ENCODE results near the gene CCNG2.

CCNG2 gene

GRCh38 chr4:77194366-77194765 lies 37.4 kb downstream of the CCNG2 start:
- Histone ChIP-seq H3K4me3 (ENCODE audit: low read depth in 1 of 2, low read length in 2 of 2) (no peak overlapping the region), H3K9me3 (ENCODE audit: control insufficient read depth in 1 of 2, low read length in 2 of 2) (no peaks in the 10 kb centered on the region), H3K27ac (ENCODE audit: low read length) (no peak overlapping the region), H3K4me1 (ENCODE audit: control insufficient read depth in 1 of 2, insufficient read depth in 2 of 2, low read length in 2 of 2) (no peaks in the 10 kb centered on the region), H3K27me3 (ENCODE audit: low read depth, low read length) (no peaks in the 10 kb centered on the region), H3K36me3 (ENCODE audit: control insufficient read depth in 1 of 2, insufficient read depth in 2 of 2, low read length in 2 of 2) (no peaks in the 10 kb centered on the region)

- Histone ChIP-seq H3K27me3 (ENCODE audit: low read depth, low read length) (no peaks in the 10 kb centered on the region), H3K9me3 (ENCODE audit: control insufficient read depth in 1 of 2, low read length in 2 of 2) (no peaks in the 10 kb centered on the region), H3K27ac (ENCODE audit: low read length) (no peak overlapping the region), H3K4me3 (ENCODE audit: low read depth in 1 of 2, low read length in 2 of 2) (no peak overlapping the region), H3K4me1 (ENCODE audit: control insufficient read depth in 1 of 2, insufficient read depth in 2 of 2, low read length in 2 of 2) (no peaks in the 10 kb centered on the region), H3K36me3 (ENCODE audit: control insufficient read depth in 1 of 2, insufficient read depth in 2 of 2, low read length in 2 of 2) (no peaks in the 10 kb centered on the region)
These were observed 38.0 kb downstream of the CCNG2 start for GRCh38 chr4:77194989-77195388.

DNA sequence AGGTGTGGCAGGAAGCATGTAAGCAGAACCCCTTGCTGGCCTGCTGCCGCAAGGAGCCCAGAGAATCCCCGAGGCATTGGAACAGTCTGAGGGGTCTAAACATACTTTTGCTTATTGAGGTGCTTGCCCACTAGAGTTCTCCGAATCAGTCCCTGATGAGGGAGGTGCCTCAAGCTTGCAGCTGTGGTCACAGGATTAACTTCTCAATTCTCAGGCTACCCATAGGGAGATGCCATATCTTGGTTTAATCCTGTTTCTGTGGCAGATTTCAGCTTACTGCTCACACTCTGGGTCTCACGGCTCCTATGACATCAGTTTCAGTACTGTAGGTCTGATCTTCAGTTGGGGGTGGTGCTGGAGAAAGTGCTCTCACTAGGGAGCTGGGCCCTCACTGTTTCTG lies 39.9 kb downstream of the CCNG2 start:
- H3K36me3 ChIP-seq (ENCODE audit: control insufficient read depth in 1 of 2, insufficient read depth in 2 of 2, low read length in 2 of 2): no peaks in the 10 kb centered on the region
- no peak overlapping the region for H3K27ac ChIP-seq (ENCODE audit: low read length)
- no peaks in the 10 kb centered on the region for H3K4me1 ChIP-seq (ENCODE audit: control insufficient read depth in 1 of 2, insufficient read depth in 2 of 2, low read length in 2 of 2)
- no peak overlapping the region for H3K4me3 ChIP-seq (ENCODE audit: low read depth in 1 of 2, low read length in 2 of 2)
- no peaks in the 10 kb centered on the region for H3K9me3 ChIP-seq (ENCODE audit: control insufficient read depth in 1 of 2, low read length in 2 of 2)
- no peaks in the 10 kb centered on the region for H3K27me3 ChIP-seq (ENCODE audit: low read depth, low read length)

DNA sequence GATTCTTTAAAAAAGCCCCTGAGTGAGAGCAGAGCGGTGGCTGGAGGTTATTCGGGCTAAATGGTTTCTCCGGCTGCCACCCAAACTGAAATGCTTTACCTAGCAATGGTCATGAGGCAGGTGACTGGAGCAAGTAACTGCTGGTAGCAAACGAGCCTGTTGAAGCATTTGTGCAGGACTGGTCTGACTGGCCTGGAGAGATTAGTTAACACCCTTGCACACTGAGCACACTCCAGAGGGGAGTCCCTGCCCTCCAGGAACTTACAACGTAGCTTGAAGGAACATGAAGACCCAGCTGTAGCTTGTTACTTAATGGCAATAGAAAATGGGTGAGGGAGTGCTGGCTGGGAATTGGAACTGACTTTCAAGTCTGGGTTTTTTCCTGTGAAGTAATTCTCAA lies 40.4 kb downstream of the CCNG2 start:
- Histone ChIP-seq H3K27me3 (ENCODE audit: low read depth, low read length) (no peaks in the 10 kb centered on the region), H3K4me3 (ENCODE audit: low read depth in 1 of 2, low read length in 2 of 2) (no peak overlapping the region), H3K27ac (ENCODE audit: low read length) (no peak overlapping the region), H3K9me3 (ENCODE audit: control insufficient read depth in 1 of 2, low read length in 2 of 2) (no peaks in the 10 kb centered on the region), H3K36me3 (ENCODE audit: control insufficient read depth in 1 of 2, insufficient read depth in 2 of 2, low read length in 2 of 2) (no peaks in the 10 kb centered on the region), H3K4me1 (ENCODE audit: control insufficient read depth in 1 of 2, insufficient read depth in 2 of 2, low read length in 2 of 2) (no peaks in the 10 kb centered on the region)

DNA sequence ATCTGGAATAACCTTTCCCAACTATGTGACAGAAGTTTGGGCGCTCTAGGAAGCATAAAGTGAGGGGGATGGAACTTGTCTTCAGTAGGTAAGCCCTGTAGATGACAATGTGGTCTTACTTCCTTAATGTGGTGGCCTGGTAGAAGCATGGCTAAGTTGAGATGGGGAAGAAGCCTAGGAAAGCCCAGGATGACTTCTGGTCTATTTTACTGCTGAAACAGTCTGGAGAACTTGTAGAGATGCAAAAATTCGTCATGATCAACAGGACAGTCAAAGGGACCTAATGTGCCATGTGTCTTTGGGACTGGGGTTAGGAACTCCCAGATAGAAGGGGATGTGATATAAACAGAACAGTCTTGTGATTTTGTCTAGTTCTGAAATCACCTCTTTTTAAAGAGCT lies 40.8 kb downstream of the CCNG2 start:
- no peaks in the 10 kb centered on the region for H3K9me3 ChIP-seq (ENCODE audit: control insufficient read depth in 1 of 2, low read length in 2 of 2)
- no peaks in the 10 kb centered on the region for H3K4me1 ChIP-seq (ENCODE audit: control insufficient read depth in 1 of 2, insufficient read depth in 2 of 2, low read length in 2 of 2)
- no peak overlapping the region for H3K27ac ChIP-seq (ENCODE audit: low read length)
- H3K36me3 ChIP-seq (ENCODE audit: control insufficient read depth in 1 of 2, insufficient read depth in 2 of 2, low read length in 2 of 2): no peaks in the 10 kb centered on the region
- H3K4me3 ChIP-seq (ENCODE audit: low read depth in 1 of 2, low read length in 2 of 2): no peak overlapping the region
- no peaks in the 10 kb centered on the region for H3K27me3 ChIP-seq (ENCODE audit: low read depth, low read length)

DNA sequence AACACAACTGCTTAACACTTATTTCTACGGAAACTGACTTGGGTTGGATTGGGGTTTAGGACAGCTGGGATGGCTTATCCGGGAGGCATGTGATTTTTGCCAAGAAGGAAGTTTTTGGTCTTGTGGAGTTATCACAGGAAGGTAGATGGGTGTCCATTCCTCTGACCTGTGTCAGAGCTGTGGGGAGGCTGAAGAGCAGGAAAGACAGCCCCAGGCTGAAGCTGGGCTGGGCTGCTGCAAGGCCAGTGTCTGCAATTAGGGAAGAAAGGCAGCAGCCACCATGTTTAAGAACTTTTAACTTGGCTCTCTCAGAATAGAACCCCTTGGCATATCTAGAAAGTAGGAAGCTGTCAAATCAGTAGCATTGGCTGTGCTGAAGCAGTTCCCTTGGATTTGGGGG lies 42.3 kb downstream of the CCNG2 start:
- H3K9me3 ChIP-seq (ENCODE audit: control insufficient read depth in 1 of 2, low read length in 2 of 2): no peaks in the 10 kb centered on the region
- no peak overlapping the region for H3K27ac ChIP-seq (ENCODE audit: low read length)
- no peaks in the 10 kb centered on the region for H3K36me3 ChIP-seq (ENCODE audit: control insufficient read depth in 1 of 2, insufficient read depth in 2 of 2, low read length in 2 of 2)
- H3K27me3 ChIP-seq (ENCODE audit: low read depth, low read length): no peaks in the 10 kb centered on the region
- no peaks in the 10 kb centered on the region for H3K4me1 ChIP-seq (ENCODE audit: control insufficient read depth in 1 of 2, insufficient read depth in 2 of 2, low read length in 2 of 2)
- no peak overlapping the region for H3K4me3 ChIP-seq (ENCODE audit: low read depth in 1 of 2, low read length in 2 of 2)

GRCh38 chr4:77199701-77200100 lies 42.7 kb downstream of the CCNG2 start:
- H3K9me3 ChIP-seq (ENCODE audit: control insufficient read depth in 1 of 2, low read length in 2 of 2): no peaks in the 10 kb centered on the region
- no peak overlapping the region for H3K27ac ChIP-seq (ENCODE audit: low read length)
- no peak overlapping the region for H3K4me3 ChIP-seq (ENCODE audit: low read depth in 1 of 2, low read length in 2 of 2)
- H3K36me3 ChIP-seq (ENCODE audit: control insufficient read depth in 1 of 2, insufficient read depth in 2 of 2, low read length in 2 of 2): no peaks in the 10 kb centered on the region
- H3K27me3 ChIP-seq (ENCODE audit: low read depth, low read length): no peaks in the 10 kb centered on the region
- H3K4me1 ChIP-seq (ENCODE audit: control insufficient read depth in 1 of 2, insufficient read depth in 2 of 2, low read length in 2 of 2): no peaks in the 10 kb centered on the region

DNA sequence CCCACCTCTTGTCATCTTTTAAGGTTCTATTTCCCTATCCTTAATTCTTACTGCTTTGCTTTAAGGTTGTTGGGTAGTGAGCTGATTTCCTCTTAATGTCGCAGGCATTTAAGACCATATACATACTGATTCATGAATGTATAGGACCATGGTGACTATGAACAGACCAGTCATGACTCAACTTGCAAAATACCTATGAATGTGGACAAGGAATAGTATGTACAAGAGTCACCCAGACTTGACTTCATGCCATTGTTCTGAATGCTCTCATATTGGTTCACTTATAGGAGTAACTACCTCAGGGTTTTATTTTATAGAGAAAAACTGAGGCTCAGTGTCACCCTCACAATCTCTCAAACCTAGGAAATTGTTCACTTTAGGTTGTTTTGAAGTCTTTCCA lies 44.3 kb downstream of the CCNG2 start:
- no peaks in the 10 kb centered on the region for H3K9me3 ChIP-seq (ENCODE audit: control insufficient read depth in 1 of 2, low read length in 2 of 2)

DNA sequence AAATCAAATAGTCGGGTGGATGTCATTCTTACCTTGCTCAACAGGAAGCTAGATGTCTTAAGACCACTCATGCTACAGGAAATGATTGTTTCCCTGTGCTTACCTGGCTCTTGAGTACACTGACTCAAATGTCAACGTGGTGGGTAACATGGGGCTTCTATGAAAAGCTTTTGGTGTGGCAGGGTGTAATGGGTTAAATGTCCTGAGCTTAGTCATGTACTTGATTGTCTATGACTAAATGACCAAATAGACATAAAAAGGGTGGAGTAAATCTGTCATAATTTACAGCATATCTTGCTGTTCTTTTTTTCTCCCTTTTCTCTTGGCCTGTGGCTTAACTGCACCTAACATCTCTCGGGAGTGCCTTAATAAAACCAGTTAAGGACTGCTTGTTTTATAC lies 44.9 kb downstream of the CCNG2 start:
- Histone ChIP-seq H3K36me3 (ENCODE audit: control insufficient read depth in 1 of 2, insufficient read depth in 2 of 2, low read length in 2 of 2) (no peaks in the 10 kb centered on the region), H3K4me3 (ENCODE audit: low read depth in 1 of 2, low read length in 2 of 2) (no peak overlapping the region), H3K4me1 (ENCODE audit: control insufficient read depth in 1 of 2, insufficient read depth in 2 of 2, low read length in 2 of 2) (no peaks in the 10 kb centered on the region), H3K27ac (ENCODE audit: low read length) (no peak overlapping the region), H3K9me3 (ENCODE audit: control insufficient read depth in 1 of 2, low read length in 2 of 2) (no peaks in the 10 kb centered on the region), H3K27me3 (ENCODE audit: low read depth, low read length) (no peaks in the 10 kb centered on the region)

More for the DNA sequence above, 44.3 kb downstream of the CCNG2 start:
- H3K27me3 ChIP-seq (ENCODE audit: low read depth, low read length): no peaks in the 10 kb centered on the region
- no peak overlapping the region for H3K27ac ChIP-seq (ENCODE audit: low read length)
- H3K36me3 ChIP-seq (ENCODE audit: control insufficient read depth in 1 of 2, insufficient read depth in 2 of 2, low read length in 2 of 2): no peaks in the 10 kb centered on the region
- no peaks in the 10 kb centered on the region for H3K4me1 ChIP-seq (ENCODE audit: control insufficient read depth in 1 of 2, insufficient read depth in 2 of 2, low read length in 2 of 2)
- no peak overlapping the region for H3K4me3 ChIP-seq (ENCODE audit: low read depth in 1 of 2, low read length in 2 of 2)

DNA sequence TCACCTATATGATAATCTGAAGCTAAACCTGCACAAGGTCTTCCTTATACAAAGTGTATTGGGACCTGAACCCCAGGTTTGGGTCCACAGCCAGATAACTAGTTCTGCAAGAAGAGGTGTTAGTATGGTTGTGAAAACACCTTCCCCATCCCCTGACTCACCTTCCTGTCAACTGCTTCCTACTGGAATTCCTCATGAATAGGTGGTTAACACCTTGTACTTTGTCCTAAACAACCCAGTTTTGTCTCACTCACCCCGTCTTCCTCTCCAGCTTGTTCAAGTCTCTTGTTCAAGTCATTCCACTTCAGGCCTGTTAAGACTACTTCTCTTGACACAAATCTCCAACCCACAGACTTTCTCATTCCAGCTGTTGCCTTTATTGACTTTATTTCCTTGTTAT lies 45.5 kb downstream of the CCNG2 start:
- no peaks in the 10 kb centered on the region for H3K27me3 ChIP-seq (ENCODE audit: low read depth, low read length)
- no peak overlapping the region for H3K4me3 ChIP-seq (ENCODE audit: low read depth in 1 of 2, low read length in 2 of 2)
- no peaks in the 10 kb centered on the region for H3K9me3 ChIP-seq (ENCODE audit: control insufficient read depth in 1 of 2, low read length in 2 of 2)
- H3K27ac ChIP-seq (ENCODE audit: low read length): no peak overlapping the region
- no peaks in the 10 kb centered on the region for H3K36me3 ChIP-seq (ENCODE audit: control insufficient read depth in 1 of 2, insufficient read depth in 2 of 2, low read length in 2 of 2)
- no peaks in the 10 kb centered on the region for H3K4me1 ChIP-seq (ENCODE audit: control insufficient read depth in 1 of 2, insufficient read depth in 2 of 2, low read length in 2 of 2)

- H3K27ac ChIP-seq (ENCODE audit: low read length): no peak overlapping the region
- no peaks in the 10 kb centered on the region for H3K27me3 ChIP-seq (ENCODE audit: low read depth, low read length)
- no peaks in the 10 kb centered on the region for H3K9me3 ChIP-seq (ENCODE audit: control insufficient read depth in 1 of 2, low read length in 2 of 2)
- H3K36me3 ChIP-seq (ENCODE audit: control insufficient read depth in 1 of 2, insufficient read depth in 2 of 2, low read length in 2 of 2): no peaks in the 10 kb centered on the region
- no peak overlapping the region for H3K4me3 ChIP-seq (ENCODE audit: low read depth in 1 of 2, low read length in 2 of 2)
- no peaks in the 10 kb centered on the region for H3K4me1 ChIP-seq (ENCODE audit: control insufficient read depth in 1 of 2, insufficient read depth in 2 of 2, low read length in 2 of 2)
These were observed 46.6 kb downstream of the CCNG2 start for GRCh38 chr4:77203380-77204197.

GRCh38 chr4:77204621-77205020 lies 47.6 kb downstream of the CCNG2 start:
- Histone ChIP-seq H3K36me3 (ENCODE audit: control insufficient read depth in 1 of 2, insufficient read depth in 2 of 2, low read length in 2 of 2) (no peaks in the 10 kb centered on the region), H3K4me1 (ENCODE audit: control insufficient read depth in 1 of 2, insufficient read depth in 2 of 2, low read length in 2 of 2) (no peaks in the 10 kb centered on the region), H3K27ac (ENCODE audit: low read length) (no peak overlapping the region), H3K27me3 (ENCODE audit: low read depth, low read length) (no peaks in the 10 kb centered on the region), H3K4me3 (ENCODE audit: low read depth in 1 of 2, low read length in 2 of 2) (no peak overlapping the region), H3K9me3 (ENCODE audit: control insufficient read depth in 1 of 2, low read length in 2 of 2) (no peaks in the 10 kb centered on the region)
